Measurements from ENCODE around the gene DHRS11.
"Not testable (repeated sequence)": the region's sequence is repeated elsewhere in the genome, so short reads cannot be mapped to it uniquely, and the experiment has no call there.

DHRS11 gene

DNA sequence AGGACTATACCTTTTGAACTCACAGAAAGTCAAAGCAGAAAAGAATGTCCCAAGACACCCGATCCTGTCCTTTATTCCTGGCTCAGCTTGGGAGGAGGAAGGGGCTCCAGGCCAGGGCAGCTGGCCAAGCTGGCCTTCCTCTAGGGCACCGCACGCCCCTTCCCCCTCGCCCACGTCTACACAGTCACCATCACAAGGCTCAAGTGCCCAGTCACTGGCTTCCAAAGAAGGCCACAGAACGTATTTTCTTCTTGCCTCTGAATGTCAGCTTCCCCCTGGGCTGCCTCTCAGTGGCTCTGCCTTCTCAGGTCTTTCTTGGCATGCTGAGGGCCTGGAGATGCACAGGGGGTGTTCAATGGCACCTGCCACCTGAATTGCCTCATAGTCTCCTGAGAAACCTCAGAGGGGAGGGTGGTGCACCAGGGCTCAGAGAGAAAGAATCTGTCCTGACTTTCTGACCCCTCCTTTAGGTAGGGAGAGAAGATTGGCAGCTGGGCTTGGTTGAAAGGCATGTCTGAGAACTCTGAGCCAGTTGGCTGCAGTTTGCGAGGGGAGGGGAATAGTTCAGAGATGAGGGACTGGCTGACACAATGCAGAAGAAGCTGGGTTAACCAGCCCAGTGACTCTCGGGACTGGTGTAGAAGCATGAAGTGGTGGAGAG lies 2.1 kb downstream of the DHRS11 start:
- DNase-seq (ENCODE audit: low spot score) = no peak

DNA sequence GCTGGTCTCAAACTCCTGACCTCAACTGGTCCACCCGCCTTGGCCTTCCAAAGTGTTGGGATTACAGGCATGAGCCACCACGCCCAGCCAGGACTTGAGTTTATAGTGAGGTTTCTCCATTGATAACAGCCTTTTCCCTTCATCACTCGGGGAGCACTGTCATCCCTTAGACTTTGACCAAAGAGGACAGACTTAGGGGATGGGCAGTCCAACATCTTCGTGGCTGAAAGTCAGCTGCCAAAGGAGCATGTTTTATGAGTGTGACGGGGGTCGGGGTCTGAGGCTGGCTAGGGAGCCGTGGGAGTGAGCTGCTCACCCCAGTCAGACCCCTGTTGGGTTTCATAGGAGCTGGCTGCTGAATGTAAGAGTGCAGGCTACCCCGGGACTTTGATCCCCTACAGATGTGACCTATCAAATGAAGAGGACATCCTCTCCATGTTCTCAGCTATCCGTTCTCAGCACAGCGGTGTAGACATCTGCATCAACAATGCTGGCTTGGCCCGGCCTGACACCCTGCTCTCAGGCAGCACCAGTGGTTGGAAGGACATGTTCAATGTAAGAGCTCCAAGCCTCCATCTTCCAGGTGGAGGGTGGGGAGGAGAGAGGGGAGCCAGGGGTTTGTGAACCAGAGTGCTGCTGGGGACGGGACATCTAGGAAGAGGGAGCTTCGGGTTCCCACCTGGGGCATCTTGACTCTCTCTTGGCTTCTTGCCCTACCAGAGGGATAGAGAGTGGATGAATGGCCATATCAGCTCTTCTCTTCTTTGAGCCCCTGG lies 3.1 kb downstream of the DHRS11 start:
- DNase-seq (ENCODE audit: low spot score) = no peak

DNA sequence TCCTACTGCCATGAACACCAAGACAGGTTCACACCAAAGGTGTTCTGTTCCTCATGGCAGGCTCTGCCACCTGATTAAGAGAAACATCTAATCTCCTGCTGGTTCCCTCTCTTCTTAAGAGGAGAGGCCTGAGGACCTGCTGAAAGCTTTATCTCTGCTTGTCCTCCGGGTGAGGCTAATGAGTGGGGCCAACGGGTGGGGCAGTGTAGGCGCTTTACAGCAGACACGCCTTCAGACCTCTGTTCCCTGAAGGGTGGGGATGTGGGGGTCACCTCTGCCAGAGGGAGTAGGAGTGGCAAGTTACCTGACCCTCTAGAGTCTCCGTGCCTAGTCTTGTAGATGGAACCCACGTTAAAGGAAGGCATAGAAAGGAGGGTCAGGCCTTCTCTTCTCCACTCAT lies 5.5 kb downstream of the DHRS11 start:
- DNase-seq (ENCODE audit: low spot score) = no peak

DNA sequence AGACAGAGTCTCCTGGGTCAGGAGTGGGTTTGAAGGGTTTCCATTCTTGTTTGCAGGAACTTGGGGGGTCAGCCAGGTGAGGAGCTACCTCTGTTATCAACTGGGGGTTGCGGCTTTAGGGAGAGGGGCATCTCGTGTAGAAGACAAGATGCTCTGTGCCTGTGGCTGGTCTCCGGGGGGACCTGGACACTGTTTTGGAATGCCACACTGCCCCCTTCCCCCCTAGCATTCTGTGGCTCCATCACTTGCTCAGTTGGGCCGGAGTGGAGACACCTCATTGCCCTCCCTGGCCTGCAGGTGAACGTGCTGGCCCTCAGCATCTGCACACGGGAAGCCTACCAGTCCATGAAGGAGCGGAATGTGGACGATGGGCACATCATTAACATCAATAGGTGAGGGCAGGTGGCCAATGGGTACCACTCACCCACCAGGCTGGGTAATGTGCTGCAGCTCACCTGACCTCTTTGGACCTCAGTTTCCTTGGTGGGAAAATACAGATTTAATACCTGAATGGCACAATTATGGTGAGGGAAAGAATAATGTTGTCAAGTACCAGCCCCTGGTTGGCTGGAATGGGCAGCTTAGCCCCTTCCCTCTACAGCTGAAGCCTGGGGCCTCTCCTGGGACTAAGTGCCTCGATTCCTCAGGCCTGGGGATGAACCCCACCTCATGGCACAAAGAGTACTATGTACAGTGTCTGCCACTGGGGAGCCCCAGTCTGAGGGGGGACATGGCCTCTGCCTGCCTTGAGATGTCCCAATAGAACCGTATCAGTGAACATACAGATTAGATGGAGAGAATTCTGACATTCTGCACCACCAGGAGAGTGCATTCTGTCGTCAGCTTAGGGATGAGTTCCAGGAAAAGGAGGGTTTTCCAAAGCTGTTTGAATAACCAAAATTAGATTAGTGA lies 6.4 kb downstream of the DHRS11 start:
- no peak for DNase-seq (ENCODE audit: low spot score)

DNA sequence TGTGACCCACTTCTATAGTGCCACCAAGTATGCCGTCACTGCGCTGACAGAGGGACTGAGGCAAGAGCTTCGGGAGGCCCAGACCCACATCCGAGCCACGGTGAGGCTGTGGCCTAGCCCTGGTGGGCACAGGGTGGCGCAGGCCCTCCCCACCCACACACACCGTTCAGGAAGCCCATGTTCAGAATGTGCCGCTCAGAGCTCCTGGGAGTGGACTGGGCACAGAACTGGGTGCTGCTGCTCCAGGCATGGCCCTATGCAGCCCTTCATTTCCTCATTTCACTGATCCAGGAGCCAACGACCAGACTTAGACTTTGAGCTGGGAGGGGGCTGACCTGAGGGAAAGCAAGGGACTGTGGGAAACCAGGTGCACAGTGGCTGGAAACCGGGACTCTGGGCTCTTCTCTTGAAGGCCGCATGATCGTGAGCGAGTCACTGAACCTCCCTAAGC lies 7.3 kb downstream of the DHRS11 start:
- DNase-seq (ENCODE audit: low spot score) = no peak

DNA sequence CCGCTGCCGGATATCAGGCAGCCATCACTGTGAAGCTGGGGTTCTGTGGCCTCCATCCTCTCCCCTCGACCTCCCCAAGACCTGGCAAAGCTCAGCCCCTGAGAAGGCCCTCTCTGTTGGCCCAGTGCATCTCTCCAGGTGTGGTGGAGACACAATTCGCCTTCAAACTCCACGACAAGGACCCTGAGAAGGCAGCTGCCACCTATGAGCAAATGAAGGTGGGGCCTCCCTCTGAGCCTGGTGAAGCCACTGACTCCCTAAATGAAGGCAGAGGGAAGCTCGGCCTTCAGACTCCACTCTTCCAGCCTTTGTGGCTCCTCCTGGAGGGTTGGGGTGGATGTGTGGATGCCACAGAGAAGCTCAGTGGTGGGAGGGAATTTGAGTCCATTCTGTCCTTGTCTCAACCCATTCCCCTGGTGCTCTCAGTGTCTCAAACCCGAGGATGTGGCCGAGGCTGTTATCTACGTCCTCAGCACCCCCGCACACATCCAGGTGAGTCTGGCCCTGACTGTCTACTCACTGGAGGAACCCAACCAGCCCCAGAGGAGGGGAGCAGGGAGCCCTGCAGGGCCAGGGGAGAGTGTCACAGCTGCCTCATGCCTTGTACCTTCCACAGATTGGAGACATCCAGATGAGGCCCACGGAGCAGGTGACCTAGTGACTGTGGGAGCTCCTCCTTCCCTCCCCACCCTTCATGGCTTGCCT lies 8.0 kb downstream of the DHRS11 start:
- DNase-seq (ENCODE audit: low spot score) = no peak

DNA sequence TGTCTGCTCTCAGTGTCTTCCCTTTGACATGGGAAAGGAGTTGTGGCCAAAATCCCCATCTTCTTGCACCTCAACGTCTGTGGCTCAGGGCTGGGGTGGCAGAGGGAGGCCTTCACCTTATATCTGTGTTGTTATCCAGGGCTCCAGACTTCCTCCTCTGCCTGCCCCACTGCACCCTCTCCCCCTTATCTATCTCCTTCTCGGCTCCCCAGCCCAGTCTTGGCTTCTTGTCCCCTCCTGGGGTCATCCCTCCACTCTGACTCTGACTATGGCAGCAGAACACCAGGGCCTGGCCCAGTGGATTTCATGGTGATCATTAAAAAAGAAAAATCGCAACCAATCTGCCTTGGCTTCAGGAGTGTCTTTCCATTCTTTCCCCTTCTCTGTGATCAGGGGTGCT lies 8.8 kb downstream of the DHRS11 start:
- no peak for DNase-seq (ENCODE audit: low spot score)

DNA sequence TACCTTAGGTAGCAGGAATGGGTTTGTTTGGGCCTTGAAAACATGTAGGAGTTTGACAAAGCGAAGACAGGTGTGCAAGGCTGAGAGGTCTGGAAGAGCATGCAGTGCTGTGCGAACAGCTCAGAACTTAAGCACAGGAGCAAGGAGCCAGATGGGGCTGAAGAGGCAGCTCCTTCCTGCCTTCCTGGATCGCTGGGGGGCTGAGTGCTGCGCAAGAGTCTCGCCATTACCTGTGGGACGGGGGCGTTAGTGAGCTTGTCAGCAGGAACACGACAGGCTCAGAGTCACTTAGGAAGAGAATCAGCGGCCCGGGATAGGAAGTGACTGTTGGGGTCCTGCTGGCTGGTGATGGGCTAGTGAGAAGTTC lies 9.2 kb downstream of the DHRS11 start:
- no peak for DNase-seq (ENCODE audit: low spot score)

DNA sequence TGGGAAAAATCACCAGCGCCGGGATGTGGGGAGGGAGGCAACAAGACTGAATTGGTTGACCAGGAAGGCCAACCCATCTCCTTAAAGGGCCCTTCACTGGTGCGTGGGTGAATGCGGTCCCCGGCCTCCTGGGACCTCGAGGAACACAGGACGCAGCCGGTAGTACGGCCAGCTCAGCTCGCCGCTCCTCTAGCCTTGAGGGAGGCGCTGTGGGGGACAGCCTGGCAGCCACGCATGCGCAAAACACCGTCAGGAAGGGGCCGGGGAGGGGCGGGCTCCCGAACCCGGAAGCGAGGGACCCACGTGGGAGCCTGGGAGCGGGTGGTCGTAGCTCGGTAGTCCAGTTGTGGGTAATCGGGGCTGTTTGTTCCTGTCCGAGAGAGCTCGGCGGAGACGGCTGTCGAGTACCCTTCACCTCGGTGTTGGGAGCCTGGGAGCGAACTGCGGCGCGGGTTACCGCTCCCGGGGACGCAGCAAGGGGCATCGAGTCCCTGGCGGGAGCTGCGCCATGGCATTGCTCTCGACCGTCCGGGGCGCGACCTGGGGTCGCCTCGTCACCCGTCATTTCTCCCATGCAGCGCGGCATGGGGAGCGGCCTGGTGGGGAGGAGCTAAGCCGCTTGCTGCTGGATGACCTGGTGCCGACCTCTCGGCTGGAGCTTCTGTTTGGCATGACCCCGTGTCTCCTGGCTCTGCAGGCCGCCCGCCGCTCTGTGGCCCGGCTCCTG lies 9.8 kb downstream of the DHRS11 start, which contains the start of gene MRM1:
TSS of gene MRM1 (plus strand) at position 281 of the 727 bp plus-strand sequence. CDS start at position 509, 228 bp downstream.
- DNase-seq (ENCODE audit: low spot score) = peak; percentile 92

DNA sequence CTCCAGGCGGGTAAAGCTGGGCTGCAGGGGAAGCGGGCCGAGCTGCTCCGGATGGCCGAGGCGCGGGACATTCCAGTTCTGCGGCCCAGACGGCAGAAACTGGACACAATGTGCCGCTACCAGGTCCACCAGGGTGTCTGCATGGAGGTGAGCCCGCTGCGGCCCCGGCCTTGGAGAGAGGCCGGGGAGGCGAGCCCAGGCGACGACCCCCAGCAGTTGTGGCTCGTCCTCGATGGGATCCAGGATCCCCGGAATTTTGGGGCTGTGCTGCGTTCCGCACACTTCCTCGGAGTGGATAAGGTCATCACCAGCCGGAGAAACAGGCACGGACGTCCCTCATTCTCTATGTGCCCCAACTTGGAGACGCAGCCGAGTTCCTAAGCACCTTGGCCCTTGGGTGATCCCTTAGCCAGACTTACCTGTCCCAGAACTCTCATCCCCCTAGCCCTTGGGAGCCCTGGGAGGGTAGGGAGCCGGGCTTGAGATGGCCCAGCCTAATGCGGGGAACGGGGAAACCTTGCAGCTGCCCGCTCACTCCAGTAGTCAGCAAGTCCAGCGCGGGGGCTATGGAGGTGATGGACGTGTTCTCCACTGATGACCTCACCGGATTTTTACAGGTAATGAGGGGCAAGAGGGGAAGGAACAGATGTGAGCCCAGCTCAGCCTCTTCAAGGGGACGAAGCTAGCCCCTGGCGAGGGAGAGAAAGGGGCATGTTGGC lies 10.5 kb downstream of the DHRS11 start:
- peak; percentile 17 for DNase-seq (ENCODE audit: low spot score)

DNA sequence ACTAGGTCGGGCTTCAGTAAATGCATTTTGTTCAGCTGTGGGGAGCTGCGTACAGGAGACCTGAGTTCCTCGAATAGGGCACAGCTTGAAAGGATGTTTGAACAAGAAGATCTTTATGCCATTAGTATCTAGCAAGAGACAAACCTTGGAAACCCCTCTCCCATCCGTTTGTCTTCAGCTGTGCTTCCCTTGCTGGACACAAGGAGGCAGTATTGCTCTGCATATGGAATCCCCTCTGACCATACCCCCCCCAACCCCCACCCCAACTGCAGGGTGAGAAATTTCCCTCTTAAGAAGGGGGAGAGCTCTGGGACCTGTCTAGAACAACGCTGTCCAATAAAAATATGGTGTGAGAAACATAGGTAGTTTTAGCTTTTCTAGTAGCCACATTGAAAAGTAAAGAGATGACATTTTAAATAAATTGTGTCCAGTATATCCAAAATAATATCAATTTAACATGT lies 11.3 kb downstream of the DHRS11 start:
- DNase-seq (ENCODE audit: low spot score) = peak; percentile 67

DNA sequence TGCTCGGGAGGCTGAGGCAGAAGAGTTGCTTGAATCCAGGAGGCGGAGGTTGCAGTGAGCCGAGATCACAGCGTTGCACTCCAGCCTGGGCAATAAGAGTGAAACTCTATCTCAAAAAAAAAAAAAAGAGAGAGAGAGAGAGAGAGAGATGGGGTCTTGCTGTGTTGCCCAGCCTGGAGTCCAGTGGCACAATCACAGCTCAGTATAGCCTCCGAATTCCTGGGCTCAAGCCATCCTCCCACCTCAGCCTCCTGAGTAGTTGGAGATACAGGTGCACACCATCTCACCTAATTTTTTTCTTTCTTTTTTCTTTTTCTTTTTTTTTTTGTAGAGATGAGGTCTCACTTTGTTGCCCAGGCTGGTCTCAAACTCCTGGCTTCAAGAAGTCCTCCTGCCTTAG lies 13.3 kb downstream of the DHRS11 start:
- DNase-seq (ENCODE audit: low spot score) = not testable (repeated sequence)

DNA sequence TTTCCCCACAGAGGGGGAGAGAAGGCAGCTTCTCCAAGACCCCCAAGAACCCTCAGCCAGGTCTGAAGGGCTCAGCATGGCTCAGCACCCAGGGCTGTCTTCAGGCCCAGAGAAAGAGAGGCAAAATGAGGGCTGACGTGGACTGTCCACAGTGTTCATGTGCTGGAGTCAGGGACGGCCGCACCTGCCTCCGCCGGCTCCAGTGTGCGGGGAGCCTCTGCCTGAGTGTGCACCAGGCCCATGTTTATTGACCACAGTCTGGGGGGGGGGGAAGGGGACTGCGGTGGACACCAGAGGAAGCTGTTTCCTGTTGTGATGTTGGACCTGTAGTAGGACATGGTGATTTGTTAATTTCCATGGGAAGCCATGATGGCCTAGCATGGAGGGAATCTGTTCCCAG lies 16.6 kb downstream of the DHRS11 start:
- no peak for DNase-seq (ENCODE audit: low spot score)

DNA sequence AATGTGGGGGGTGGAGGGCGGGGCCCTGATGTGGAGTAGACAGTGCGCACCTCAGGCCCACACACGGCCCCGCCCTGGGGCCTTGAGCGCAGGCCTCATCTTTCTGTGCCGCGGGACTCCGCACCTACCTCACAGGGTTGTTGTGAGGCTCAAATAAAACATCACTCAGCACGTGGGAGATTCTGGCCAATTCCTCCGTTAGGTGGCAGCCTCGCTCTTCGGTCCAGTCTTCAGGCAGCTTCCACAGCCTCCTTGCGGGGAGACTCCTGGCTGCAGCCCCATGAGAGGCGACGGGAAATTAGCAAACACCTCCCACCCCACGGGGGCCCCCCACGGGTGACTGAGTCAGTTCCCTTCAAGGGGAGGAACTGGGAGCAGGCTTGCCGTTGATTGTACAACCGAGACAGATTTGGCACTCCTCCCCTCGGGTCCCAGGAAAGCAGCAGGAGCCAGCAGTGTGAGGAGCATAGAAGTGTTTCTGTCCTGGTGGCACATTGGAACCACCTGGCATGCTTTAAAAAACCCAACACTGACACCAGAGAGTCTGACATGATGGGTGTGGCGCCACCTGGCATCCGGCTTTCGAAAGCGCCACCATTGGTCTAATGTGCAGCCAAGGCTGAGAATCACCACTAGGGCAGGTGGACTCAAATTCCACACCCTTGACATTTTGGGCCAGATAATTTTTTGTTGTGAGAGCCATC lies 17.3 kb downstream of the DHRS11 start:
- DNase-seq (ENCODE audit: low spot score) = peak; percentile 21

DNA sequence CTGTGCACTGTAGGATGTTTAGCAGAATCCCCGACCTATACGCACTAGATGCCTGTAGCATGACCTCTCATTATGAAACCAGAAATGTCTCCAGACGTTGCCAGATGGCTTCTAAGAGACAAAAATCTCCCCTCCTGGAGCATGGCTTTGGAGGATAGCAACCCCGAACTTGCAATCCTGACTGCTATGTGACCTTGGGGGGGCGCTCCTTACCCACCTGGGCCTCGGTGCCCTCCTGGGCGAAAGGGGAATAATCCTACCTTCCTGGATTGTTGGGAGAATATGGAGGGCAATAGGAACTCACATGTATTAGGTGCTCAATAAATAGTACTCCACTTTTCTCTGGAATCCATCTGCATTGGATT lies 17.8 kb downstream of the DHRS11 start:
- DNase-seq (ENCODE audit: low spot score) = no peak

DNA sequence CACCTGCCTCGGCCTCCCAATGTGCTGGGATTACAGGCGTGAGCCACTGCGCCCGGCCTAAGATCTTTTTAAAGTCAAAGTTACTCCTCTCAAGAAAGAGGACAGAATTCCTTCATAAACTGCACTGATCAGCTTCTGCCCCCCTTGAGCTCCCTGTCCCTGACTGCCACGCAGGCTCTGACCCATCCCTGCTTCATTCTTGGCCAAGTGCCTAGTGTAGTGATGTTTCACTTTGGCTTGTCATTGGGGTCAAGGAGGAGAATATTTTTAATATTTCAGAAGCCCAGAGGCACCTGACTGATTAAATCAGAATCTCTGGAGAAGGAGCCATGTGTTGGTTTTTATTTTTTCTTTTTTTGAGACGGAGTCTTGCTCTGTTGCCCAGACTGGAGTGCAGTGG lies 18.8 kb downstream of the DHRS11 start:
- DNase-seq (ENCODE audit: low spot score) = no peak

DNA sequence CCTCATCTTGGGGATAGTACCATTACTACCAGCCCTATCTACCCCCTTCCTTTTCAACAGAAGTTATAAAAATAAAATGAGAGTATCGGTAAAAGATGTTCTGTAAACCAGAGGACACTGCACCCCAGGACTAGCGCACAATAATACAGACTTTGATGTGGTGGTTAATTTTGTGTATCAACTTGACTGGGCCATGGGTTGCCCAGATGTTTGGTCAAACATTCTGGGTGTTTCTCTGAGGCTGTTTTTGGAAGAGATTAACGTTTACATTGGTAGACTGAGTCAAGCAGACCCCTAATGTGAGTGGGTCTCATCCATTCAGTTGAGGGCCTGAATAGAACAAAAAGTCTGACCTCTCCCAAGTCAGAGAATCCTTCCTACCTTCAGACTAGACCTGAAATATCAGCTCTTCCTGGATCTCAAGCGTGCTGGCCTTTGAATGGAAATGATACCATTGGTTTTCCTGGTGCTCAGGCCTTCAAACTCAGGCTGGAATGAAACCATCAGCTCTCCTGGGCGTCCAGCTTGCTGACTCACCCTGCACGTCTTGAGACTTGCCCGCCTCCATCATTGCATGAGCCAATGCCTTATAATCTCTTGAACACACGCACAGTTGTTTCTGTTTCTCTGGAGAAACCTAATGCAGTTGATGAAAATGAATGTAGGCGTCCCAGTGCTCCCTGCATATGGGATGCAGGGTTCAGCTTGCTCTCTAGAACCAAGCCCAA lies 19.8 kb downstream of the DHRS11 start:
- DNase-seq (ENCODE audit: low spot score) = no peak

DNA sequence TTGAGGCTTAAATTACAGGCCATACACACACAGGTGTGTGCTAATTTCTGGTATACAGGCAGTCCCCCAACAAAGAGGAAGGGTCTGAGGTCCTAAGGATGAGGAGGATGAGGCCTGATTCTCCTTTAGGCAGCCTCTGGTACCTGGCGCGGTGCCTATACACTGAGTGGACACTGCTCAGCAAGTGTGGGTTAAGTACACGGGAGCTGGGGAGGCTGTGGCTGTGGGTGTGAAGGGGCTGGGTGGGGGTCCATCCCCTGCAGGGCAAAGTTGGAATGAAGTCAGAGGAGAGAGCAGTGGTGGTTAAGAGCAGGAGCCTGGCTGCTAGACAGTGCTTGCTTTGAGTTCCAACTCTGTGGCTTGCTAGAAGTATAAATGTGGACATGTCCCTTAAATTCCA lies 20.6 kb downstream of the DHRS11 start:
- DNase-seq (ENCODE audit: low spot score) = no peak

DNA sequence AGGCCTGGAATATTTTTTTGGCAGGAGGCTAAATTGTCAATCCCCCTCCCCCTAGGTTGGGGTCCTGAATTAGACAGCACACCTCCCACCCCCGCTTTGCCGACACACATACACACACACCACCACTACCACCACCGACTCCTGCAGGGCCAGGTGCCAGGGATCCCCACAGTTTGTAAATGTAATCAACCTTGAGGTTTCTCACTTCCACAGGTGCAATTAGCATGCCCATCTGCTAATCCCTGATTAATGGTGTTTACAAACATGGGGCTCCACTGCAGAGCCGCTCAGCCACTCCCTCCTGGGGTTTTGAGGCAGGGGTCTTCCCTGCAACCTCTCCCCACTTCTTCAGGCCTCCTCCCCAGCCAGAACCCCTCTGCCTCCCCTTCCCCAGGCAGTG lies 21.5 kb downstream of the DHRS11 start:
- no peak for DNase-seq (ENCODE audit: low spot score)
